ENCODE results near the gene GMPR. TPM values are rescaled to one million over a fixed set of nuclear protein-coding genes. Genes with fewer than 3 reads are reported as not detected.

The GMPR gene
- total RNA-seq, 1 donor = 4.7 TPM

- DNase-seq (ENCODE audit: low read depth) = peak; percentile 87
Observed at GRCh38 chr6:16320533-16321340, 82.3 kb downstream of the GMPR start.

GRCh38 chr6:16321341-16321710 lies 82.9 kb downstream of the GMPR start:
- no peak for DNase-seq (ENCODE audit: low read depth)
- TF ChIP-seq CTCF (IDR thresholded peaks at IDR 0.05; ENCODE audit: insufficient read depth, low read depth, low read length) = no peak
- no peak overlapping the region for H3K4me3 ChIP-seq (ENCODE audit: low read depth, low read length)

More at GRCh38 chr6:16320533-16321340, 82.3 kb downstream of the GMPR start:
- peak overlapping the region; percentile 36 for H3K4me3 ChIP-seq (ENCODE audit: low read depth, low read length)
- TF ChIP-seq CTCF (IDR thresholded peaks at IDR 0.05; ENCODE audit: insufficient read depth, low read depth, low read length) = no peak

GRCh38 chr6:16321826-16322225 lies 83.4 kb downstream of the GMPR start:
- TF ChIP-seq CTCF (IDR thresholded peaks at IDR 0.05; ENCODE audit: insufficient read depth, low read depth, low read length) = no peak
- H3K4me3 ChIP-seq (ENCODE audit: low read depth, low read length) = no peak overlapping the region
- no peak for DNase-seq (ENCODE audit: low read depth)

GRCh38 chr6:16322666-16323312 lies 84.4 kb downstream of the GMPR start:
- no peak for TF ChIP-seq CTCF (IDR thresholded peaks at IDR 0.05; ENCODE audit: insufficient read depth, low read depth, low read length)
- no peak overlapping the region for H3K4me3 ChIP-seq (ENCODE audit: low read depth, low read length)
- DNase-seq (ENCODE audit: low read depth) = peak; percentile 91

- TF ChIP-seq CTCF (IDR thresholded peaks at IDR 0.05; ENCODE audit: insufficient read depth, low read depth, low read length) = no peak
- H3K4me3 ChIP-seq (ENCODE audit: low read depth, low read length) = no peak overlapping the region
- DNase-seq (ENCODE audit: low read depth) = no peak
Observed at GRCh38 chr6:16324184-16324583, 85.8 kb downstream of the GMPR start.

GRCh38 chr6:16324606-16325225 lies 86.3 kb downstream of the GMPR start:
- TF ChIP-seq CTCF (IDR thresholded peaks at IDR 0.05; ENCODE audit: insufficient read depth, low read depth, low read length) = no peak
- no peak for DNase-seq (ENCODE audit: low read depth)
- no peak overlapping the region for H3K4me3 ChIP-seq (ENCODE audit: low read depth, low read length)
